GM23338 (cell line): Measurements from ENCODE around the gene TLE1. TPM values are rescaled to one million over a fixed set of nuclear protein-coding genes. Genes with fewer than 3 reads are reported as not detected.

Experiments
- ATAC-seq: fragments of 200-7000 bp; cut with Tn5 transposase; 3 replicates; pipeline ENCODE4 v1.9.1; 2020
- DNase-seq: peaks from one replicate; pipeline ENCODE4 v3.0.0-alpha.2; 2015; ENCODE audit warnings: low spot score
- H2AFZ ChIP-seq: fragments of 200-600 bp; sonication (generic); 2 replicates; pipeline ENCODE4 v1.8.0; 2016; ENCODE audit warnings: antibody characterized with exemption, mild to moderate bottlenecking, moderate library complexity
- H3F3A ChIP-seq: fragments of 200-600 bp; sonication (generic); replicated peaks from 2 replicates; pipeline ENCODE4 v1.8.0; 2017; ENCODE audit warnings: antibody characterized with exemption, mixed run types, low read depth
- H3K27ac ChIP-seq: fragments of 200-600 bp; sonication (generic); 2 replicates; pipeline ENCODE4 v1.6.1; 2016; ENCODE audit warnings: low read depth
- H3K27me3 ChIP-seq: fragments of 200-600 bp; sonication (generic); 2 replicates; pipeline ENCODE4 v1.8.0; 2016; ENCODE audit warnings: mild to moderate bottlenecking, mixed run types, moderate library complexity; ENCODE audit not compliant: insufficient read depth
- H3K36me3 ChIP-seq: fragments of 200-600 bp; sonication (generic); 2 replicates; pipeline ENCODE4 v1.8.0; 2016; ENCODE audit warnings: mild to moderate bottlenecking; ENCODE audit not compliant: insufficient read depth
- H3K4me1 ChIP-seq: fragments of 200-600 bp; sonication (generic); 2 replicates; pipeline ENCODE4 v1.8.0; 2016; ENCODE audit warnings: mild to moderate bottlenecking, moderate library complexity; ENCODE audit not compliant: insufficient read depth
- H3K4me2 ChIP-seq: fragments of 200-600 bp; sonication (generic); 2 replicates; pipeline ENCODE4 v1.7.1; 2017; ENCODE audit warnings: mixed run types
- H3K4me3 ChIP-seq: fragments of 200-600 bp; sonication (generic); 2 replicates; pipeline ENCODE4 v1.6.1; 2016; ENCODE audit warnings: mixed run types
- H3K79me2 ChIP-seq: fragments of 200-600 bp; sonication (generic); replicated peaks from 2 replicates; pipeline ENCODE4 v1.8.0; 2017; ENCODE audit warnings: mild to moderate bottlenecking; ENCODE audit not compliant: insufficient read depth
- H3K9me2 ChIP-seq: fragments of 200-600 bp; sonication (generic); 2 replicates; pipeline ENCODE4 v1.8.0; 2017; ENCODE audit not compliant: insufficient read depth
- H4K20me1 ChIP-seq: fragments of 200-600 bp; sonication (generic); replicated peaks from 2 replicates; pipeline ENCODE4 v1.8.0; 2017; ENCODE audit warnings: mild to moderate bottlenecking; ENCODE audit not compliant: insufficient read depth
- H3K27ac Mint-ChIP-seq: 2 replicates; pipeline ENCODE4 v1.8.0; 2020; ENCODE audit warnings: inconsistent platforms, mild to moderate bottlenecking, moderate library complexity, mixed read lengths
- H3K27me3 Mint-ChIP-seq: 3 replicates; pipeline ENCODE4 v1.8.0; 2022; ENCODE audit warnings: low read depth, mild to moderate bottlenecking, moderate library complexity, mixed read lengths, inconsistent platforms; ENCODE audit not compliant: insufficient read depth, poor library complexity
- H3K36me3 Mint-ChIP-seq: 3 replicates; pipeline ENCODE4 v1.8.0; 2021; ENCODE audit warnings: low read depth, mild to moderate bottlenecking, inconsistent platforms, moderate library complexity, mixed read lengths
- H3K4me1 Mint-ChIP-seq: 3 replicates; pipeline ENCODE4 v1.8.0; 2020; ENCODE audit warnings: mild to moderate bottlenecking, inconsistent platforms, mixed read lengths
- H3K4me3 Mint-ChIP-seq: 3 replicates; pipeline ENCODE4 v1.8.0; 2021; ENCODE audit warnings: moderate library complexity, mild to moderate bottlenecking, inconsistent platforms, mixed read lengths
- H3K9me3 Mint-ChIP-seq: 3 replicates; pipeline ENCODE4 v1.8.0; 2020; ENCODE audit warnings: moderate library complexity, mild to moderate bottlenecking, inconsistent platforms, mixed read lengths
- CREB1 ChIP-seq: fragments of 250-450 bp; sonication (Bioruptor Pico); IDR thresholded peaks from 2 replicates; pipeline ENCODE4 v1.5.0; 2020; ENCODE audit warnings: low read depth, mild to moderate bottlenecking, moderate library complexity
- CTCF ChIP-seq, 2 experiments: fragments of 200-600 bp in 1 of 2; sonication (generic) in 1 of 2; conservative IDR thresholded peaks; 2 replicates each; pipeline versions ENCODE4 v1.5.1 to v1.6.1; 2016 to 2017; ENCODE audit warnings: antibody characterized with exemption in 2 of 2, low read depth in 2 of 2, mild to moderate bottlenecking in 2 of 2, moderate library complexity in 1 of 2
- ETS1 ChIP-seq: IDR thresholded peaks from 2 replicates; pipeline ENCODE4 v1.6.1; 2016; ENCODE audit warnings: antibody characterized with exemption
- NANOG ChIP-seq: IDR thresholded peaks from 2 replicates; pipeline ENCODE4 v1.6.1; 2016; ENCODE audit warnings: antibody characterized with exemption, borderline replicate concordance
- STAT1 ChIP-seq: IDR thresholded peaks from one replicate; pipeline ENCODE4 v1.6.1; 2016; ENCODE audit warnings: antibody characterized with exemption; ENCODE audit not compliant: unreplicated experiment
- ZNF114 ChIP-seq: fragments of 250-450 bp; sonication (Bioruptor Pico); IDR thresholded peaks from 2 replicates; pipeline ENCODE4 v1.5.0; 2020; ENCODE audit warnings: mild to moderate bottlenecking, moderate library complexity
- ZNF462 ChIP-seq: fragments of 250-450 bp; sonication (Bioruptor Pico); IDR thresholded peaks from 2 replicates; pipeline ENCODE4 v1.5.0; 2020; ENCODE audit warnings: mild to moderate bottlenecking, moderate library complexity
- polyA plus RNA-seq: library from polyadenylated mRNA; unstranded; fragments of >200 nt; fragmentation: Nextera tagmentation; extraction: Ambion mirVana; gene quantifications from 2 replicates; pipeline ENCODE4 v1.2.1, GENCODE V29; 2016
- total RNA-seq: library from RNA; depleted of rRNA; stranded (reverse); fragments of >200 nt; shearing (Covaris generic); gene quantifications from 2 replicates; pipeline ENCODE4 v1.2.3, GENCODE V29; 2014

TLE1 gene
- total and polyA plus RNA-seq, 2 experiments from 2014 or later, result 58.1 to 132 TPM

- TF ChIP-seq ETS1, result no peak
- no peak for TF ChIP-seq NANOG
- TF ChIP-seq ZNF114, result no peak
These were observed 63.4 kb downstream of the TLE1 start (continued) for GRCh38 chr9:81625969-81626368.

GRCh38 chr9:81623778-81624177, 65.6 kb downstream of the TLE1 start:
- H3K36me3 Mint-ChIP-seq, result peaks cover 36% of the 10 kb centered on the region
- peak overlapping the region; percentile 85 for H3K27ac Mint-ChIP-seq
- H2AFZ ChIP-seq, result no peak overlapping the region
- ATAC-seq (no peak), DNase-seq (no peak)
- no peaks in the 10 kb centered on the region for H3K27me3 Mint-ChIP-seq
- peaks cover 47% of the 10 kb centered on the region for H3K4me1 ChIP-seq
- H3K79me2 ChIP-seq, result peaks cover 73% of the 10 kb centered on the region
- no peak overlapping the region for H3K4me2 ChIP-seq
- no peaks in the 10 kb centered on the region for H3F3A ChIP-seq
- H3K27me3 ChIP-seq, result no peaks in the 10 kb centered on the region
- no peak overlapping the region for H3K27ac ChIP-seq
- H4K20me1 ChIP-seq, result peaks cover 48% of the 10 kb centered on the region
- H3K4me3 Mint-ChIP-seq, result no peak overlapping the region
- H3K36me3 ChIP-seq, result peaks cover 11% of the 10 kb centered on the region; the same call in 1 of the 2 replicates
- H3K9me3 Mint-ChIP-seq, result no peaks in the 10 kb centered on the region
- H3K4me1 Mint-ChIP-seq, result peaks cover 76% of the 10 kb centered on the region
- no peaks in the 10 kb centered on the region for H3K9me2 ChIP-seq
- H3K4me3 ChIP-seq, result no peak overlapping the region
- TF ChIP-seq STAT1, result no peak

GRCh38 chr9:81622471-81623255, 66.7 kb downstream of the TLE1 start:
- no peaks in the 10 kb centered on the region for H3K9me2 ChIP-seq
- ATAC-seq, result peak; percentile 8; the same call in 1 of the 3 replicates
- H3K36me3 ChIP-seq, result peaks cover 17% of the 10 kb centered on the region; the same call in 1 of the 2 replicates
- Mint-ChIP-seq H3K4me3 (no peak overlapping the region), H3K4me1 (peaks cover 66% of the 10 kb centered on the region), H3K27ac (peak overlapping the region; percentile 76), H3K36me3 (peaks cover 37% of the 10 kb centered on the region), H3K27me3 (no peaks in the 10 kb centered on the region), H3K9me3 (no peaks in the 10 kb centered on the region)
- no peak for DNase-seq
- no peaks in the 10 kb centered on the region for H3F3A ChIP-seq
- no peak overlapping the region for H2AFZ ChIP-seq
- peak overlapping the region; percentile 22; the same call in 1 of the 2 replicates for H3K4me2 ChIP-seq
- peaks cover 51% of the 10 kb centered on the region for H4K20me1 ChIP-seq
- no peaks in the 10 kb centered on the region for H3K27me3 ChIP-seq
- no peak overlapping the region for H3K4me3 ChIP-seq
- H3K27ac ChIP-seq, result peak overlapping the region; percentile 61
- H3K4me1 ChIP-seq, result peaks cover 36% of the 10 kb centered on the region
- peaks cover 77% of the 10 kb centered on the region for H3K79me2 ChIP-seq
- TF ChIP-seq CREB1 (CRISPR knock-in tag) (no peak), ZNF462 (CRISPR knock-in tag) (no peak), ETS1 (no peak), CTCF (conservative IDR thresholded peaks at IDR 0.05; ENCODE audit: low read depth in 2 of 2) (no peak)
